Neural progenitor cell (in vitro differentiated cells): ENCODE results near the gene KCNQ1. TPM values are rescaled to one million over a fixed set of nuclear protein-coding genes. Genes with fewer than 3 reads are reported as not detected.

Experiments
- DNase-seq: peaks from one replicate; pipeline ENCODE4 v3.0.0-alpha.2; 2016; ENCODE audit warnings: low spot score
- H2AFZ ChIP-seq: fragments of 200-600 bp; sonication (generic); replicated peaks from 2 replicates; pipeline ENCODE4 v1.6.1; 2016; ENCODE audit warnings: antibody characterized with exemption
- H3F3A ChIP-seq: fragments of 200-600 bp; sonication (generic); 2 replicates; pipeline ENCODE4 v1.6.1; 2016; ENCODE audit warnings: antibody characterized with exemption, low read depth
- H3K27ac ChIP-seq: fragments of 200-600 bp; sonication (generic); 2 replicates; pipeline ENCODE4 v1.5.1; 2016; ENCODE audit warnings: mild to moderate bottlenecking
- H3K27me3 ChIP-seq: fragments of 200-600 bp; sonication (generic); 2 replicates; pipeline ENCODE4 v1.6.1; 2016; ENCODE audit warnings: mild to moderate bottlenecking, moderate library complexity
- H3K36me3 ChIP-seq: fragments of 200-600 bp; sonication (generic); 2 replicates; pipeline ENCODE4 v1.5.1; 2016
- H3K4me1 ChIP-seq: fragments of 200-600 bp; sonication (generic); 2 replicates; pipeline ENCODE4 v1.6.1; 2016; ENCODE audit warnings: mixed run types
- H3K4me2 ChIP-seq: fragments of 200-600 bp; sonication (generic); 2 replicates; pipeline ENCODE4 v1.6.1; 2016
- H3K4me3 ChIP-seq: fragments of 200-600 bp; sonication (generic); 2 replicates; pipeline ENCODE4 v1.5.1; 2016
- H3K79me2 ChIP-seq: fragments of 200-600 bp; sonication (generic); 2 replicates; pipeline ENCODE4 v1.6.1; 2016; ENCODE audit warnings: low read depth
- H3K9ac ChIP-seq: fragments of 200-600 bp; sonication (generic); 2 replicates; pipeline ENCODE4 v1.6.1; 2016
- H3K9me3 ChIP-seq: fragments of 200-600 bp; sonication (generic); 2 replicates; pipeline ENCODE4 v1.5.1; 2016; ENCODE audit warnings: low read depth
- H4K20me1 ChIP-seq: fragments of 200-600 bp; sonication (generic); 2 replicates; pipeline ENCODE4 v1.6.1; 2016; ENCODE audit warnings: low read depth
- H3K27ac Mint-ChIP-seq: 3 replicates; pipeline ENCODE4 v1.8.0; 2021; ENCODE audit warnings: mixed read lengths
- H3K27me3 Mint-ChIP-seq: 2 replicates; pipeline ENCODE4 v1.8.0; 2022; ENCODE audit warnings: low read depth, mild to moderate bottlenecking, inconsistent platforms, moderate library complexity, mixed read lengths; ENCODE audit not compliant: insufficient read depth
- H3K36me3 Mint-ChIP-seq: 3 replicates; pipeline ENCODE4 v1.8.0; 2021; ENCODE audit warnings: mixed read lengths
- H3K4me1 Mint-ChIP-seq: 3 replicates; pipeline ENCODE4 v1.8.0; 2021; ENCODE audit warnings: mixed read lengths
- H3K4me3 Mint-ChIP-seq: 3 replicates; pipeline ENCODE4 v1.8.0; 2021; ENCODE audit warnings: mild to moderate bottlenecking, moderate library complexity, mixed read lengths
- H3K9me3 Mint-ChIP-seq: 3 replicates; pipeline ENCODE4 v1.8.0; 2020; ENCODE audit warnings: mixed read lengths
- CTCF ChIP-seq: fragments of 200-600 bp; sonication (generic); IDR thresholded peaks from 2 replicates; pipeline ENCODE4 v1.5.1; 2017; ENCODE audit warnings: antibody characterized with exemption, mild to moderate bottlenecking
- EZH2 ChIP-seq: fragments of 200-600 bp; sonication (generic); IDR thresholded peaks from 2 replicates; pipeline ENCODE4 v1.6.1; 2017; ENCODE audit warnings: antibody characterized with exemption, mild to moderate bottlenecking, moderate library complexity
- EZH2phosphoT487 ChIP-seq: fragments of 200-600 bp; sonication (generic); IDR thresholded peaks from 2 replicates; pipeline ENCODE4 v1.6.1; 2017; ENCODE audit warnings: antibody characterized with exemption
- total RNA-seq: library from RNA; depleted of rRNA; stranded (reverse); fragments of >200 nt; gene quantifications from 2 replicates; pipeline ENCODE4 v1.2.3, GENCODE V29; 2015; ENCODE audit warnings: low replicate concordance

KCNQ1 gene
- total RNA-seq, 1 donor from 2014 or later: 0.11 TPM

DNA sequence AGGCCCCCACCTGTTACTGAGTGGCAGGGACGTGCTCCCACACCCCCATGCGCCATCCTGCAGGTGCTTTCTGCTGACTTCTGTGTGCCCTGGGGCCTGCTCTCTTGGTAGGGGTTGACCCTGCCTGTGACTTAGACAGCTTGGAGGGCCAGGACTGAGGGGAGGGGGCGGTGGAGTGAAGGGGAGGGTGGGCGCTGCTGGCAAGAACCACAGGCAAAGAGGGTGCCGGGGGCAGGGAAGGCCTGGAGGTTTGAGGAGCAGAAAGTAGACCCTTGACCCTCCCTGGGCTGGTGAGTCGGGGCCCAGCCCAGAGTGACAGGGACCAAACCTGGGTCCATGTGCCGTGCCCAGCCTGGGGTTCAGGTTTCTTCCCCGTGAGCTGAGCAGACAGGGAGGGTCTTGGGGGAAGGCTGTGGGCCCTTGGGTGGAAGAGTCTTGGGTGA lies 17.8 kb downstream of the KCNQ1 start:
- no peaks in the 10 kb centered on the region for H3K36me3 ChIP-seq
- no peak overlapping the region for H3K27ac ChIP-seq
- no peaks in the 10 kb centered on the region for H4K20me1 ChIP-seq
- Mint-ChIP-seq H3K4me1 (no peaks in the 10 kb centered on the region), H3K36me3 (no peaks in the 10 kb centered on the region), H3K27ac (no peak overlapping the region), H3K4me3 (no peak overlapping the region), H3K27me3 (peaks cover 2% of the 10 kb centered on the region), H3K9me3 (no peaks in the 10 kb centered on the region)
- H3K27me3 ChIP-seq: peaks cover 46% of the 10 kb centered on the region
- H2AFZ ChIP-seq: no peak overlapping the region
- H3K9ac ChIP-seq: no peak overlapping the region
- no peaks in the 10 kb centered on the region for H3K79me2 ChIP-seq
- no peaks in the 10 kb centered on the region for H3K9me3 ChIP-seq
- no peak overlapping the region for H3K4me2 ChIP-seq
- H3K4me3 ChIP-seq: no peak overlapping the region
- peaks cover 7% of the 10 kb centered on the region for H3K4me1 ChIP-seq
- no peak for DNase-seq
- H3F3A ChIP-seq: no peaks in the 10 kb centered on the region
- TF ChIP-seq CTCF (no peak), EZH2phosphoT487 (no peak), EZH2 (no peak)

- Mint-ChIP-seq H3K27ac (no peak overlapping the region), H3K36me3 (no peaks in the 10 kb centered on the region), H3K4me1 (no peaks in the 10 kb centered on the region), H3K27me3 (peaks cover 2% of the 10 kb centered on the region), H3K4me3 (no peak overlapping the region), H3K9me3 (no peaks in the 10 kb centered on the region)
- Histone ChIP-seq H3K4me1 (peaks cover 7% of the 10 kb centered on the region), H4K20me1 (no peaks in the 10 kb centered on the region), H2AFZ (no peak overlapping the region), H3K27ac (no peak overlapping the region), H3K9ac (no peak overlapping the region), H3K9me3 (no peaks in the 10 kb centered on the region), H3K4me3 (no peak overlapping the region), H3K79me2 (no peaks in the 10 kb centered on the region), H3F3A (no peaks in the 10 kb centered on the region), H3K4me2 (no peak overlapping the region), H3K36me3 (no peaks in the 10 kb centered on the region), H3K27me3 (peaks cover 46% of the 10 kb centered on the region)
- no peak for DNase-seq
- TF ChIP-seq EZH2phosphoT487 (no peak), EZH2 (no peak), CTCF (no peak)
Observed at GRCh38 chr11:2462986-2463765, 18.4 kb downstream of the KCNQ1 start.

GRCh38 chr11:2463766-2464277 lies 19.0 kb downstream of the KCNQ1 start:
- H3K9me3 ChIP-seq: no peaks in the 10 kb centered on the region
- no peaks in the 10 kb centered on the region for H4K20me1 ChIP-seq
- no peaks in the 10 kb centered on the region for H3K79me2 ChIP-seq
- Mint-ChIP-seq H3K27ac (no peak overlapping the region), H3K9me3 (no peaks in the 10 kb centered on the region), H3K4me1 (no peaks in the 10 kb centered on the region), H3K4me3 (no peak overlapping the region), H3K27me3 (peaks cover 2% of the 10 kb centered on the region), H3K36me3 (no peaks in the 10 kb centered on the region)
- H3K4me3 ChIP-seq: no peak overlapping the region
- H3F3A ChIP-seq: no peaks in the 10 kb centered on the region
- no peak overlapping the region for H2AFZ ChIP-seq
- H3K27ac ChIP-seq: no peak overlapping the region
- DNase-seq: no peak
- peaks cover 7% of the 10 kb centered on the region for H3K4me1 ChIP-seq
- no peaks in the 10 kb centered on the region for H3K36me3 ChIP-seq
- TF ChIP-seq EZH2 (no peak), CTCF (no peak), EZH2phosphoT487 (no peak)
- no peak overlapping the region for H3K9ac ChIP-seq
- peaks cover 46% of the 10 kb centered on the region for H3K27me3 ChIP-seq
- H3K4me2 ChIP-seq: no peak overlapping the region
